MM.1S (cell line): ENCODE results near the gene TEX48.

Experiments used
- DNase-seq: peaks from one replicate; pipeline ENCODE4 v3.0.0-alpha.2; 2015
- H2AFZ ChIP-seq: fragments of 300-600 bp; sonication (generic); 2 replicates; pipeline ENCODE4 v1.6.0; 2016; ENCODE audit warnings: antibody characterized with exemption, low read length
- H3F3A ChIP-seq: fragments of 300-600 bp; sonication (generic); 2 replicates; pipeline ENCODE4 v1.6.1; 2016; ENCODE audit warnings: mild to moderate bottlenecking, antibody characterized with exemption, low read length, moderate library complexity, mixed read lengths; ENCODE audit not compliant: insufficient read depth
- H3K27ac ChIP-seq: fragments of 300-600 bp; sonication (generic); 2 replicates; pipeline ENCODE4 v1.5.1; 2016; ENCODE audit warnings: mild to moderate bottlenecking, low read length
- H3K27me3 ChIP-seq: fragments of 300-600 bp; sonication (generic); replicated peaks from 2 replicates; pipeline ENCODE4 v1.6.0; 2016; ENCODE audit warnings: low read length; ENCODE audit not compliant: insufficient read depth
- H3K36me3 ChIP-seq: fragments of 300-600 bp; sonication (generic); replicated peaks from 2 replicates; pipeline ENCODE4 v1.6.1; 2016; ENCODE audit warnings: mild to moderate bottlenecking, low read length, mixed read lengths; ENCODE audit not compliant: insufficient read depth
- H3K4me1 ChIP-seq: fragments of 300-600 bp; sonication (generic); 2 replicates; pipeline ENCODE4 v1.6.1; 2016; ENCODE audit warnings: low read length, mixed read lengths
- H3K4me2 ChIP-seq: fragments of 300-600 bp; sonication (generic); 2 replicates; pipeline ENCODE4 v1.6.0; 2016; ENCODE audit warnings: low read depth, low read length
- H3K4me3 ChIP-seq: fragments of 300-600 bp; sonication (generic); 2 replicates; pipeline ENCODE4 v1.5.1; 2016; ENCODE audit warnings: low read length, mixed read lengths
- H3K79me2 ChIP-seq: fragments of 300-600 bp; sonication (generic); 2 replicates; pipeline ENCODE4 v1.6.1; 2016; ENCODE audit warnings: mixed run types, low read length, mixed read lengths
- H3K9ac ChIP-seq: fragments of 300-600 bp; sonication (generic); 2 replicates; pipeline ENCODE4 v1.6.1; 2016; ENCODE audit warnings: low read length, mixed read lengths
- H3K9me2 ChIP-seq: fragments of 300-600 bp; sonication (generic); replicated peaks from 2 replicates; pipeline ENCODE4 v1.6.1; 2016; ENCODE audit warnings: mild to moderate bottlenecking, low read length, mixed read lengths; ENCODE audit not compliant: insufficient read depth
- H3K9me3 ChIP-seq: fragments of 300-600 bp; sonication (generic); replicated peaks from 2 replicates; pipeline ENCODE4 v1.6.1; 2016; ENCODE audit warnings: mild to moderate bottlenecking, low read length, mixed read lengths; ENCODE audit not compliant: insufficient read depth
- H4K20me1 ChIP-seq: fragments of 300-600 bp; sonication (generic); 2 replicates; pipeline ENCODE4 v1.6.1; 2016; ENCODE audit warnings: mild to moderate bottlenecking, low read length, moderate library complexity, mixed read lengths; ENCODE audit not compliant: insufficient read depth
- EZH2 ChIP-seq: fragments of 300-600 bp; sonication (generic); optimal IDR thresholded peaks from 2 replicates; pipeline ENCODE3; 2017; ENCODE audit warnings: low read depth, mild to moderate bottlenecking, antibody characterized with exemption, low read length, mixed read lengths
- EZH2phosphoT487 ChIP-seq: fragments of 300-600 bp; sonication (generic); IDR thresholded peaks from 2 replicates; pipeline ENCODE4 v1.6.1; 2018; ENCODE audit warnings: antibody characterized with exemption, low read length
- TF ChIP-seq, protein P1 (sequence below): fragments of 300-600 bp; sonication (generic); IDR thresholded peaks from 2 replicates; pipeline ENCODE4 v1.5.1; 2016; ENCODE audit warnings: antibody characterized with exemption, low read length, mixed read lengths

TEX48 gene

GRCh38 chr9:114626415-114627020 lies 55.5 kb downstream of the TEX48 start:
- Histone ChIP-seq H3K27ac (no peak overlapping the region), H3K79me2 (peaks cover 76% of the 10 kb centered on the region), H3K4me2 (no peak overlapping the region), H3K9ac (no peak overlapping the region), H3K27me3 (no peaks in the 10 kb centered on the region), H3K4me1 (no peaks in the 10 kb centered on the region), H3K9me2 (no peaks in the 10 kb centered on the region), H3F3A (no peaks in the 10 kb centered on the region), H2AFZ (no peak overlapping the region), H4K20me1 (no peaks in the 10 kb centered on the region), H3K4me3 (no peak overlapping the region), H3K36me3 (peaks cover 18% of the 10 kb centered on the region), H3K9me3 (no peaks in the 10 kb centered on the region)
- DNase-seq: no peak
- TF ChIP-seq, protein P1, sequence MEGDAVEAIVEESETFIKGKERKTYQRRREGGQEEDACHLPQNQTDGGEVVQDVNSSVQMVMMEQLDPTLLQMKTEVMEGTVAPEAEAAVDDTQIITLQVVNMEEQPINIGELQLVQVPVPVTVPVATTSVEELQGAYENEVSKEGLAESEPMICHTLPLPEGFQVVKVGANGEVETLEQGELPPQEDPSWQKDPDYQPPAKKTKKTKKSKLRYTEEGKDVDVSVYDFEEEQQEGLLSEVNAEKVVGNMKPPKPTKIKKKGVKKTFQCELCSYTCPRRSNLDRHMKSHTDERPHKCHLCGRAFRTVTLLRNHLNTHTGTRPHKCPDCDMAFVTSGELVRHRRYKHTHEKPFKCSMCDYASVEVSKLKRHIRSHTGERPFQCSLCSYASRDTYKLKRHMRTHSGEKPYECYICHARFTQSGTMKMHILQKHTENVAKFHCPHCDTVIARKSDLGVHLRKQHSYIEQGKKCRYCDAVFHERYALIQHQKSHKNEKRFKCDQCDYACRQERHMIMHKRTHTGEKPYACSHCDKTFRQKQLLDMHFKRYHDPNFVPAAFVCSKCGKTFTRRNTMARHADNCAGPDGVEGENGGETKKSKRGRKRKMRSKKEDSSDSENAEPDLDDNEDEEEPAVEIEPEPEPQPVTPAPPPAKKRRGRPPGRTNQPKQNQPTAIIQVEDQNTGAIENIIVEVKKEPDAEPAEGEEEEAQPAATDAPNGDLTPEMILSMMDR: no peak
- TF ChIP-seq EZH2 (no peak), EZH2phosphoT487 (no peak)

- Histone ChIP-seq H3K9me2 (no peaks in the 10 kb centered on the region), H3K4me2 (no peak overlapping the region), H4K20me1 (no peaks in the 10 kb centered on the region), H3K36me3 (peaks cover 21% of the 10 kb centered on the region), H3K4me3 (no peak overlapping the region), H3K9ac (no peak overlapping the region), H3F3A (no peaks in the 10 kb centered on the region), H3K4me1 (peaks cover under 1% of the 10 kb centered on the region; the same call in 1 of the 2 replicates), H3K9me3 (no peaks in the 10 kb centered on the region), H3K79me2 (peaks cover 78% of the 10 kb centered on the region), H3K27ac (no peak overlapping the region), H3K27me3 (no peaks in the 10 kb centered on the region), H2AFZ (no peak overlapping the region)
- no peak for DNase-seq
- TF ChIP-seq, protein P1: no peak
- TF ChIP-seq EZH2phosphoT487: no peak
- no peak for TF ChIP-seq EZH2
Observed at GRCh38 chr9:114624677-114625076, 57.3 kb downstream of the TEX48 start.

- Histone ChIP-seq H3K4me2 (no peak overlapping the region), H3K4me1 (peaks cover 24% of the 10 kb centered on the region), H3K79me2 (peaks cover 89% of the 10 kb centered on the region), H3K27ac (no peak overlapping the region), H3F3A (peaks cover 14% of the 10 kb centered on the region), H2AFZ (no peak overlapping the region), H3K9me3 (no peaks in the 10 kb centered on the region), H4K20me1 (no peaks in the 10 kb centered on the region), H3K36me3 (peaks cover 19% of the 10 kb centered on the region), H3K4me3 (no peak overlapping the region), H3K9ac (no peak overlapping the region), H3K27me3 (no peaks in the 10 kb centered on the region), H3K9me2 (no peaks in the 10 kb centered on the region)
- DNase-seq: no peak
- TF ChIP-seq, protein P1: no peak
- TF ChIP-seq EZH2 (no peak), EZH2phosphoT487 (no peak)
Observed at GRCh38 chr9:114621975-114622609, 59.9 kb downstream of the TEX48 start.
